GM18511 (cell line): ENCODE results near the gene XKR7.
"Not testable (repeated sequence)": the region's sequence is repeated elsewhere in the genome, so short reads cannot be mapped to it uniquely, and the experiment has no call there.

Experiments used
- ATAC-seq: cut with Tn5 transposase; IDR thresholded peaks from one replicate; pipeline ENCODE4 v1.9.1; 2021; ENCODE audit warnings: mild to moderate bottlenecking, moderate library complexity; ENCODE audit not compliant: unreplicated experiment

Gene XKR7

DNA sequence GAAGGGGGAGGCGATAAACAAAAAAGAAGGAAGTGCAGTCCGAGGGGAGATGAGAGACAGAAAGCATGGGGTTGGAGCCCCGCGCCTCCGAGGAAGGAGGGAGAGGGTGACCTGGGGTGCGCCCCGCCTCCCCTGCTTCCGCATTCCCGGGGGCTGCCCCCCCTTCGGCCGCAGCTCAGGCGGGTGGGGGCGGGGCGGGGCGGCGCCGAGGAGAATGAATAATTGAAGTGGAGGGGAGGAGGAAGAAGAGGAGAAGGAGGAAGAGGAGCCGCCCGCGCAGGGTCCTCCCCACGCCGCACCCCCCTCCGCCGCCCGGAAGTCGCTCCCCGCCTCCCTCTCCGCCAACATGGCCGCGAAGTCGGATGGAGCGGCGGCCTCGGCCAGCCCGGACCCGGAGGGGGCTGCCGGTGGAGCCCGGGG is at the start of gene XKR7:
XKR7 (plus strand) TSS at position 322 of the 420 bp plus-strand sequence; CDS start at position 347, 25 bp downstream.
- ATAC-seq, result no peak

- ATAC-seq, result no peak
Measured at GRCh38 chr20:31918466-31919105, 49.4 kb upstream of the XKR7 start.

GRCh38 chr20:31919410-31920155 is 48.4 kb upstream of the XKR7 start:
- no peak for ATAC-seq

GRCh38 chr20:31920275-31920855 is 47.6 kb upstream of the XKR7 start:
- ATAC-seq, result no peak

DNA sequence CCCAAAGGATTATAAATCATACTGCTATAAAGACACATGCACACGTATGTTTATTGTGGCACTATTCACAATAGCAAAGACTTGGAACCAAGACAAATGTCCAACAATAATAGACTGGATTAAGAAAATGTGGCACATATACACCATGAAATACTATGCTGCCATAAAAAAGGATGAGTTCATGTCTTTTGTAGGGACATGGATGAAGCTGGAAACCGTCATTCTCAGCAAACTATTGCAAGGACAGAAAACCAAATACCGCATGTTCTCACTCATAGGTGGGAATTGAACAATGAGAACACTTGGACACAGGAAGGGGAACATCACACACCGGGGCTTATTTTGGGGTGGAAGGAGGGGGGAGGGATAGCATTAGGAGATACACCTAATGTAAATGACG is 46.5 kb upstream of the XKR7 start:
- ATAC-seq, result not testable (repeated sequence)

DNA sequence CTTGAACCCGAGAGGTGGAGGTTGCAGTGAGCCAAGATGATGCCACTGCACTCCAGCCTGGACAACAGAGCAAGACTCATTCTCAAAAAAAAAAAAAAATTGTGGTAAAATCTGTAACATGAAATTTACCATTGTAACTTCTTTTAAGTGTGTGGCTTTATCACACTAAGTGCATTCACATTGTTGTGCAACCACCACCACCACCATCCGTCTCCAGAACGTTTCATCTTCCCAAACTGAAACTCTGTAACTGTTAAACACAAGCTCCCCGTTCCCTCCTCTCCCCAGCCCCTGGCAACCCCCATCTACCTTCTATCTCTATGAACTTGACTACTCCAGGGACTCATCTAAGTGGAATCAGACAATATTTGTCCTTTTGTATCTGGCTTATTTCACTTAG is 45.8 kb upstream of the XKR7 start:
- no peak for ATAC-seq

GRCh38 chr20:31922588-31922987 is 45.4 kb upstream of the XKR7 start:
- no peak for ATAC-seq

- ATAC-seq, result peak; percentile 69
Measured at GRCh38 chr20:31923388-31924331, 44.3 kb upstream of the XKR7 start.

DNA sequence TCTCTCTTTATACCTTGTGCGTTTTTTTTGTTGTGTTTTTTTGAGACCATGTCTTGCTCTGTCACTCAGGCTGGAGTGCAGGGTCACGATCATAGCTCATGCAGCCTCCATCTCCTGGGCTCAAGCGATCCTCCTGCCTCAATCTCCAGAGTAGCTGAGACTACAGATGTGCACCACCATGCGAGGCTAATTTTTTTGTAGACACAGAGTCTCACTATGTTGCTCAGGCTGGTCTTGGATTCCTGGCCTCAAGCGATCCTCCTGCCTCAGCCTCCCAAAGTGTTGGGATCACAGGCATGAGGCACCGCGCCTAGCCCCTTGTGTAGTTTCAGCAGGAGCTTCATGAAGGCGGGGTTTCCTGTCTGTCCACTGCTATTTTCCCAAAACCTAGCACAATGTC is 43.4 kb upstream of the XKR7 start:
- no peak for ATAC-seq

GRCh38 chr20:31925631-31926030 is 42.3 kb upstream of the XKR7 start:
- ATAC-seq, result no peak

DNA sequence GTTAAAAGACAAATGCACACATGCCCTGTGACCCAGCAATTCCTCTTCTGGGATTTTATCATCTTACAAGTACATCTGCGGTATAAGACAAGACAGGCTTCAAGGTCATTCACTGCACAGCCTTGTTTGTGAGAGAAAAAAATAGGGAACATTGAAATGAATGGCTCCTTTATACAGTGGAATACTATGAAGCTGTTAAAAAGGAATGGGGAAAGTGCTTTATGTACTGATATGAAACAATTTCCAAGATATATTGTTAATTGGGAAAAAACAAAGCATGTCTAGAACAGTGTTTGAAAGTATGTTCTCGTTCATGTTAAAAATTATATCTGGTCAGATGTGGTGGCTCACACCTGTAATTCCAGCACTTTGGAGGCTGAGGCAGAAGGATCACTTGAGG is 41.5 kb upstream of the XKR7 start:
- ATAC-seq, result no peak

DNA sequence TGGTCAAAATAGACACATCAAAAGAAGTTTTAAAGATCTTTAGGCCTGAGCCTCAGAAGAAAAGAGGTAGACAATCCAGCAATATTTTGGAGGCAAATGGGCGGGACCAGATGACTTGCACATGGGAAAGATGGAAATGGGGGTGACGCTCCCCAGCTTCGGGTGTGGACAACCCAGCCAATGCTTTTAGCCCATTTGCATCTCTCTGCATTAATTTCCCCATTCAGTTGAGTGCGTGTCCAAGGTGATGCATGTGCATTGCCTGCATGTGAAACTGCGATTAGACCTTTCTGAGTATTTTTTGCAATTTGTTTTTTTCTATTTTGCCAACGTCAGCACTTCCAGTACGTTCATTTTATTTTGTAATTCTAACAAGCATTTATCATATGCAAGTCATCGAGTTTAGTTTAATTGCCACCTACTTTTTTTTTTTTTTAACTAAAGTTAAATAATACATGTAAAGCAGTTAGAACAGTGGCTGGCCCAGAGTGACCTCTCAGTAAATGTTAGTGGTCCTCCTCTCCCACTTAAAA is 40.3 kb upstream of the XKR7 start:
- ATAC-seq, result no peak

DNA sequence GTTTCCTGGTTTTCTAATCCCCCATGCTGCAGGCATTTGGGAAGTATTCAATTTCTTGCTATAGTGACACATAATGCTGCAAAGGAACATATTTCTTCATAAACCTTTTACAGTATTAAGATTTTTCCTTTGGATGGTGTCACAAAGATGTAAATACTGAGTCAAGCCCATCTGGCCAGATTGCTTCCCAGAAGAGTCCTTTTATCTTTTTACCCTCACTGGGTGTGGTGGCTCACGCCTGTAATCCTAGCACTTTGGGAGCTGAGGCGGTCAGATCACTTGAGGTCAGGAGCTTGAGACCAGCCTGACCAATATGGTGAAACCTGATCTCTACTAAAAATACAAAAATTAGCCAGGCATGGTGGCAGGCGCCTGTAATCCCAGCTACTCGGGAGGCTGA is 38.3 kb upstream of the XKR7 start:
- not testable (repeated sequence) for ATAC-seq

DNA sequence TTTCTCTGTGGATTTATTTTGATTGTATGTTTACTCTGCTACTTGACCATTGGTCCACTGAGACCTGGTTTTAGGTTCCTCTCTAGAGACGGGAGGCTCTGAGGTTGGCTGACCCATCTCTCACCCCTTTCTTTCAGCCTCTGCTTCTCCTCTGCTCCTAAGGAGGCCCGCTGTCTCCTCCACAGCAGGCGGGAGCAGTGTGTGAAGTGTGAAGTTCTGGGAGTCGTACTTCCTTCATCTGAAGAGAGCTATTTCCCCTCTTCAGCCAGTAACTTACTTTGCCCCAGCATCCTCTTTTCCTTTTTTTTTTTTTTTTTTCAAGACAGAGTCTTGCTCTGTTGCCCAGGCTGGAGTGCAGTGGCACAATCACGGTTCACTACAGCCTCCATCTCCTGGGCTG is 37.2 kb upstream of the XKR7 start:
- no peak for ATAC-seq

DNA sequence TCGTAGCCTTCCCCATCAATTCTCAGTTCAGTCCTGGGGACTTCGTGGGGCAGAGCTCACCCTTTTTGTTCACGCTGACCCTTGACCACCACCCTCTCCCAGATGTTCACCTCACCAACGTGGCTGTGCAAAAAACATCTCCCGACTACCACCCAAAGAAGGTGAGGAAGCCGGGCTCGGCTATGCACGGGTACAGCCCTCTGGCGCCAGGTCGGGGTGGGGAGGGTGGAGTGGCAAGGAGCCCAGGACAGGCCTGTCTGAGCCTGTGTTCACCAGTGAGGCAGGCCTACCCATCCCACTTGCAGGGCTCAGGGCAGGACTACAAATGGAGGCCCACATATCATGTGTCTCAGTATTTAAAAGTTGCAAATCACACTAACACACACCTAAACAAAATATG is 34.3 kb upstream of the XKR7 start:
- no peak for ATAC-seq

DNA sequence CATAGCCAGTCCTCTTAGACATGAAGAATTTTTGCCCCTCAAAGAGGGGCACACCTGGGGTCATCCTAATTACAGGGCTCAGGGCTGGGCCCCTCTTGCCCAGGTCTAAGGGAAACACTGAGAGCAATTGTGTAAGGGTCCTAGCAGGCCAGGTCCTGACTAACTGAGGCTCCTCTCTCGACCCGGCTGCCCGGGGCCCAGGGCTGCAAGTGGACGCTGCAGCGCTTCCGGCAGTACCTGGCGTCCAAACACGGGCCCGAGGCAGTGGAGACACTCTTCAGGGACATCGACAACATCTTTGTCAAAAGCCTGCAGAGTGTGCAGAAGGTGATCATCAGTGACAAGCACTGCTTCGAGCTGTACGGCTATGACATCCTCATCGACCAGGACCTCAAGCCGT is 33.5 kb upstream of the XKR7 start:
- no peak for ATAC-seq

DNA sequence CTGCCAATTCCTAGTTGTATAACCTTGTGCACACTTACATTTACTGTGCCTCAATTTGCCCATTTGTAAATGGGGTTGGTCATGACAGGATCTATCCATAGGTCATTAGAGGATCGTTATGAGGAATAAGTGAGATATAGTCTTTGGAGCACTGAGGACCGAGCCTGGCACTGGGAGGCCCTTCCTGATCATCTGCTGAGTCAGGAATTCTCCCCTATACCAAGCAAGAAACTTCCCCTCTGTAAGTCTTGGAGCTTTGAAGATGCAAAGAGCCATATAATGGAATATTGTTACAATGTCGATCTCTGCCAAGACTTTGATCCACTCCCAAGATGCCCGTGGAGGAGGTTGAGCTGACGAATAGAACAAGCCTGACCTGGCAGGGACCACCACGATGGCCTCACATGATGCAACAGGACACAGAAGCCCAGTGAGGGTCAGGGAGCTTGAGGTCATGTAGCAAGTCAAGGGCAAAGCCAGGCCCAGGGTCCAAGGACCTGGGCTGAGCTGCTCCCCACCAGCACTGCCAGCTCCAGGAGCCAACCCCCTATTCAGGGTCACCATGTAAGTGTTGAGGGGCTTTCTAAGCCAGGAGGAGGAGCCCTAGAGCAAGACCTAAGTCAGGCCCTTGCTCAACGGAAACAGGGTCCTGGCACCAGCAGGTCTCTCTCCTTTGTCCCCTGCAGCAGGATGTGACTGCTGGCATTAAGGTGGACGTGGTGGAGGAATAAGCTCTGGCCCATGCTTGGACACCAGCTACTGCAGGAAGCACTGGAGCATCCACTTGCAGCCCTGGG is 32.8 kb upstream of the XKR7 start:
- no peak for ATAC-seq

DNA sequence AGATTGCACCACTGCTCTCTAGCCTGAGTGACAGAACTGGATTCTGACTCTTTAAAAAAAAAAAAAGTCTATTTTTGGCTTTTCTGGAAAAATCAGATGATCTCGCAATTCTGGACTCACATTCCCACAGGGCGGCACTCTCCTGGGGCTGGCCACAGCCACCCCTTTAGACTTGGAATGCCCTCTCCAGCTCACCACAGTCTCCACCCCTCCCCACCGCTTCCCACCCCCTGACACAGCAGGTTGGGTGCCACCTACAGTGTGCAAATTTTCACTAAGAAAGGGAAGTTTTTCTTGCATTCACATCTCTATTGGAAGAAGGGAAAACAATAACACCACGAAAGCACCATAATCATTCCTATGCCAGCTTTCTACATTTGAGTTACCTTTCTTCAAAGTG is 31.5 kb upstream of the XKR7 start:
- ATAC-seq, result no peak

DNA sequence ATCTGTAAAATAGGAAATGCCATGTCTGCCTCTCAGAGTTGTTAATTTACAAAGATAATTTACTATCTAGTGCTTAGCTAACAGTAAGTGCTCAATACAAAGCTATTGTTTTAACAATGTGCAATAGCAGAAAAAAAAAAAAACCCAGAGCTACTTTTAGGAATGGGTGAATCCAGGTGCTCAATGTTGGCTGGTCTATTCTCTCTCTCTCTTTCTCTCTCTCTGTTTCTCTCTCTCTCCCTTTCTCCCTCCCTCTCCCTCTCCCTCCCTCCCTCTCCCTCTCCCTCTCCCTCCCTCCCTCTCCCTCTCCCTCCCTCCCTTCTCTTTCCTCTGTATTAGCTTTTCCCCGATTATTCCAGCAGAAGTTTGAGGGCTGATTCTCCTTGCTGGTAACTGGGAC is 30.1 kb upstream of the XKR7 start:
- no peak for ATAC-seq

DNA sequence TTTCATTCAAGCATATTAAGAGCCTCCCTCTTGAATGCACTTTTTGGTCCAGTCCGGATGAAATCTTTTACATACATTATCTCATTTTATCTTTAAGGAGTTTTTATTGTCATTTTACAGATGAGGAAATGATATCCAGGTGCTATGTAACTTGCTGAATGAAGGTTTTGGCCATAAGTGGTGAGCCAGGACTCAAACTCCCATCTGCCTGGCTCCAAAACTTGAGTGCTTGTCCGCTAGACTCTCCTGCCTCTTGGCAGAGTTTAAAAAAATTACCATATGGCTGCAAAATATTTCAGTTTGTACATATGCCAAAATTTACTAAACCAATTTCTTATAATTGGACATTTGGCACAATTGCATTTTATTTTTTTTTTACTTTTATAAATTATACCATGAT is 28.3 kb upstream of the XKR7 start:
- ATAC-seq, result no peak
